ENCODE data around the gene DHH. TPM values are rescaled to one million over a fixed set of nuclear protein-coding genes. Genes with fewer than 3 reads are reported as not detected.

The DHH gene
- total and polyA plus RNA-seq, 2 experiments from 2014 or later: not detected

- Histone ChIP-seq H2AFZ (no peak overlapping the region), H3K4me3 (peak overlapping the region; percentile 99), H3F3A (replicated peaks; ENCODE audit: low read depth) (no peaks in the 10 kb centered on the region), H3K27me3 (ENCODE audit: insufficient read depth) (no peaks in the 10 kb centered on the region), H4K20me1 (replicated peaks; ENCODE audit: insufficient read depth) (peaks cover 47% of the 10 kb centered on the region), H3K4me1 (ENCODE audit: insufficient read depth) (peaks cover 29% of the 10 kb centered on the region), H3K27ac (ENCODE audit: low read depth) (no peak overlapping the region), H3K4me2 (peak overlapping the region; percentile 98), H3K9me2 (ENCODE audit: insufficient read depth) (no peaks in the 10 kb centered on the region), H3K36me3 (ENCODE audit: insufficient read depth) (peaks cover 7% of the 10 kb centered on the region; the same call in 1 of the 2 replicates), H3K79me2 (replicated peaks; ENCODE audit: insufficient read depth) (peaks cover 59% of the 10 kb centered on the region)
- peak overlapping the region; percentile 97 for H3K4me3 Mint-ChIP-seq
- peak overlapping the region; percentile 95 for H3K27ac Mint-ChIP-seq
- H3K36me3 Mint-ChIP-seq (ENCODE audit: low read depth): peaks cover 20% of the 10 kb centered on the region
- DNase-seq (ENCODE audit: low spot score) (no peak), ATAC-seq (no peak)
- H3K4me1 Mint-ChIP-seq: peaks cover 50% of the 10 kb centered on the region
- H3K27me3 Mint-ChIP-seq (ENCODE audit: insufficient read depth, low read depth, poor library complexity): peaks cover 24% of the 10 kb centered on the region
- no peaks in the 10 kb centered on the region for H3K9me3 Mint-ChIP-seq
- TF ChIP-seq STAT1 (IDR thresholded peaks at IDR 0.05; ENCODE audit: unreplicated experiment): no peak
- TF ChIP-seq NANOG (IDR thresholded peaks at IDR 0.05; ENCODE audit: borderline replicate concordance): no peak
- no peak for TF ChIP-seq CTCF (conservative IDR thresholded peaks at IDR 0.05; ENCODE audit: low read depth in 2 of 2)
- no peak for TF ChIP-seq JUNB (IDR thresholded peaks at IDR 0.05; ENCODE audit: unreplicated experiment)
- TF ChIP-seq ZNF114 (CRISPR knock-in tag; IDR thresholded peaks at IDR 0.05): no peak
- no peak for TF ChIP-seq CREB1 (CRISPR knock-in tag; IDR thresholded peaks at IDR 0.05; ENCODE audit: low read depth)
- TF ChIP-seq EZH2 (IDR thresholded peaks at IDR 0.05; ENCODE audit: low read depth, unreplicated experiment): no peak
- TF ChIP-seq EZH2phosphoT487 (IDR thresholded peaks at IDR 0.05; ENCODE audit: unreplicated experiment): no peak
- TF ChIP-seq POLR2AphosphoS5 (IDR thresholded peaks at IDR 0.05; ENCODE audit: low read depth): no peak
- no peak for TF ChIP-seq ZNF462 (CRISPR knock-in tag; IDR thresholded peaks at IDR 0.05)
- no peak for TF ChIP-seq ETS1 (IDR thresholded peaks at IDR 0.05)
- no peak for TF ChIP-seq REST (IDR thresholded peaks at IDR 0.05; ENCODE audit: unreplicated experiment)
- no peak for TF ChIP-seq ZNF331 (CRISPR knock-in tag; IDR thresholded peaks at IDR 0.05; ENCODE audit: low read depth)
These were observed 35.6 kb downstream of the DHH start for GRCh38 chr12:49059045-49059298.
